Measurements from ENCODE around the gene FMO3. TPM values are rescaled to one million over a fixed set of nuclear protein-coding genes. Genes with fewer than 3 reads are reported as not detected.

The FMO3 gene
- total RNA-seq, 1 experiment from 2014 or later = not detected

- H3K27me3 Mint-ChIP-seq (ENCODE audit: insufficient read depth, unreplicated experiment) = no peaks in the 10 kb centered on the region
- no peak for DNase-seq
- H3K4me3 Mint-ChIP-seq (ENCODE audit: unreplicated experiment) = no peak overlapping the region
- TF ChIP-seq, protein P1, sequence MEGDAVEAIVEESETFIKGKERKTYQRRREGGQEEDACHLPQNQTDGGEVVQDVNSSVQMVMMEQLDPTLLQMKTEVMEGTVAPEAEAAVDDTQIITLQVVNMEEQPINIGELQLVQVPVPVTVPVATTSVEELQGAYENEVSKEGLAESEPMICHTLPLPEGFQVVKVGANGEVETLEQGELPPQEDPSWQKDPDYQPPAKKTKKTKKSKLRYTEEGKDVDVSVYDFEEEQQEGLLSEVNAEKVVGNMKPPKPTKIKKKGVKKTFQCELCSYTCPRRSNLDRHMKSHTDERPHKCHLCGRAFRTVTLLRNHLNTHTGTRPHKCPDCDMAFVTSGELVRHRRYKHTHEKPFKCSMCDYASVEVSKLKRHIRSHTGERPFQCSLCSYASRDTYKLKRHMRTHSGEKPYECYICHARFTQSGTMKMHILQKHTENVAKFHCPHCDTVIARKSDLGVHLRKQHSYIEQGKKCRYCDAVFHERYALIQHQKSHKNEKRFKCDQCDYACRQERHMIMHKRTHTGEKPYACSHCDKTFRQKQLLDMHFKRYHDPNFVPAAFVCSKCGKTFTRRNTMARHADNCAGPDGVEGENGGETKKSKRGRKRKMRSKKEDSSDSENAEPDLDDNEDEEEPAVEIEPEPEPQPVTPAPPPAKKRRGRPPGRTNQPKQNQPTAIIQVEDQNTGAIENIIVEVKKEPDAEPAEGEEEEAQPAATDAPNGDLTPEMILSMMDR (IDR thresholded peaks at IDR 0.05; ENCODE audit: insufficient read depth in 1 of 2, low read depth in 1 of 2, low read length in 1 of 2, severe bottlenecking in 1 of 2, unreplicated experiment in 1 of 2) = no peak
- H3K4me1 Mint-ChIP-seq (ENCODE audit: low read depth, unreplicated experiment) = no peaks in the 10 kb centered on the region
- no TSS peak for BruUV-seq (replicated peaks)
- no peaks in the 10 kb centered on the region for H3K36me3 Mint-ChIP-seq (ENCODE audit: insufficient read depth, unreplicated experiment)
- POLR2A ChIA-PET = no interaction called here
- Histone ChIP-seq H3K4me3 (ENCODE audit: low read depth, low read length) (no peak overlapping the region), H3K27me3 (replicated peaks; ENCODE audit: control insufficient read depth, insufficient read depth, low read length) (no peaks in the 10 kb centered on the region), H3K4me1 (peaks cover 7% of the 10 kb centered on the region; the same call in 1 of the 2 replicates), H3K36me3 (ENCODE audit: control insufficient read depth, insufficient read depth, low read length) (no peaks in the 10 kb centered on the region), H3K9me3 (no peaks in the 10 kb centered on the region)
- CTCF ChIA-PET = no interaction called here
- no peaks in the 10 kb centered on the region for H3K9me3 Mint-ChIP-seq (ENCODE audit: unreplicated experiment)
- intact Hi-C loops (cut with micrococcal nuclease; ENCODE audit: unreplicated experiment) = no loop called here
- H3K27ac Mint-ChIP-seq (ENCODE audit: unreplicated experiment) = no peak overlapping the region
Observed at GRCh38 chr1:171084870-171085269, 5.8 kb upstream of the FMO3 start.

- Mint-ChIP-seq H3K27ac (ENCODE audit: unreplicated experiment) (no peak overlapping the region), H3K4me1 (ENCODE audit: low read depth, unreplicated experiment) (peaks cover 6% of the 10 kb centered on the region), H3K4me3 (ENCODE audit: unreplicated experiment) (no peak overlapping the region), H3K9me3 (ENCODE audit: unreplicated experiment) (no peaks in the 10 kb centered on the region), H3K27me3 (ENCODE audit: insufficient read depth, unreplicated experiment) (no peaks in the 10 kb centered on the region), H3K36me3 (ENCODE audit: insufficient read depth, unreplicated experiment) (no peaks in the 10 kb centered on the region)
- ChIA-PET POLR2A (no interaction called here), CTCF (no interaction called here)
- BruUV-seq (replicated peaks) = no TSS peak
- TF ChIP-seq, protein P1 (IDR thresholded peaks at IDR 0.05; ENCODE audit: insufficient read depth in 1 of 2, low read depth in 1 of 2, low read length in 1 of 2, severe bottlenecking in 1 of 2, unreplicated experiment in 1 of 2) = no peak
- Histone ChIP-seq H3K9me3 (no peaks in the 10 kb centered on the region), H3K36me3 (ENCODE audit: control insufficient read depth, insufficient read depth, low read length) (no peaks in the 10 kb centered on the region), H3K4me1 (no peaks in the 10 kb centered on the region), H3K4me3 (ENCODE audit: low read depth, low read length) (no peak overlapping the region), H3K27me3 (replicated peaks; ENCODE audit: control insufficient read depth, insufficient read depth, low read length) (no peaks in the 10 kb centered on the region)
- intact Hi-C loops (cut with micrococcal nuclease; ENCODE audit: unreplicated experiment) = no loop called here
- DNase-seq = no peak
Observed at GRCh38 chr1:171087896-171088295, 2.8 kb upstream of the FMO3 start.

GRCh38 chr1:171103862-171104261 is 13.2 kb downstream of the FMO3 start:
- BruUV-seq (replicated peaks) = no TSS peak
- no peak overlapping the region for H3K4me3 ChIP-seq (ENCODE audit: low read depth, low read length)
- ChIA-PET CTCF (no interaction called here), POLR2A (no interaction called here)
- H3K36me3 Mint-ChIP-seq (ENCODE audit: insufficient read depth, unreplicated experiment) = no peaks in the 10 kb centered on the region
- no peak overlapping the region for H3K4me3 Mint-ChIP-seq (ENCODE audit: unreplicated experiment)
- H3K4me1 Mint-ChIP-seq (ENCODE audit: low read depth, unreplicated experiment) = no peaks in the 10 kb centered on the region
- no peak for DNase-seq
- intact Hi-C loops (cut with micrococcal nuclease; ENCODE audit: unreplicated experiment) = no loop called here
- no peaks in the 10 kb centered on the region; the same call in 1 of the 2 replicates for H3K27me3 ChIP-seq (replicated peaks; ENCODE audit: control insufficient read depth, insufficient read depth, low read length)
- TF ChIP-seq, protein P1 (IDR thresholded peaks at IDR 0.05; ENCODE audit: insufficient read depth in 1 of 2, low read depth in 1 of 2, low read length in 1 of 2, severe bottlenecking in 1 of 2, unreplicated experiment in 1 of 2) = no peak
- H3K9me3 Mint-ChIP-seq (ENCODE audit: unreplicated experiment) = no peaks in the 10 kb centered on the region
- no peak overlapping the region for H3K27ac Mint-ChIP-seq (ENCODE audit: unreplicated experiment)
- peaks cover 2% of the 10 kb centered on the region for H3K27me3 Mint-ChIP-seq (ENCODE audit: insufficient read depth, unreplicated experiment)
- H3K9me3 ChIP-seq = no peaks in the 10 kb centered on the region
- no peaks in the 10 kb centered on the region for H3K4me1 ChIP-seq
- H3K36me3 ChIP-seq (ENCODE audit: control insufficient read depth, insufficient read depth, low read length) = no peaks in the 10 kb centered on the region
